Right atrium auricular region (tissue), 2 donors: ENCODE measurements around the gene NF2. TPM values are rescaled to one million over a fixed set of nuclear protein-coding genes. Genes with fewer than 3 reads are reported as not detected.

Experiments used
- DNase-seq: peaks from one replicate; pipeline ENCODE4 v3.0.0-alpha.2; 2019; ENCODE audit warnings: low spot score
- H3K27ac ChIP-seq, 2 donors: fragments of 200-600 bp; sonication (generic); 1 replicate in 1 of 2; 2 replicates in 1 of 2; pipeline ENCODE4 v1.5.1; 2016 to 2019
- H3K27me3 ChIP-seq, 2 donors: fragments of 200-600 bp; sonication (generic); one replicate each; pipeline versions ENCODE4 v1.5.1 to v1.6.0; 2017 to 2019
- H3K36me3 ChIP-seq: fragments of 200-600 bp; sonication (generic); one replicate; pipeline ENCODE4 v1.5.1; 2016
- H3K4me1 ChIP-seq, 2 donors: fragments of 200-600 bp; sonication (generic); one replicate each; pipeline versions ENCODE4 v1.5.1 to v1.6.0; 2017 to 2019
- H3K4me3 ChIP-seq, 2 donors: fragments of 200-600 bp; sonication (generic); 1 replicate in 1 of 2; 2 replicates in 1 of 2; pipeline ENCODE4 v1.5.1; 2017 to 2019; ENCODE audit warnings: mild to moderate bottlenecking in 1 of 2, moderate library complexity in 1 of 2
- H3K9me3 ChIP-seq, 2 donors: fragments of 200-600 bp; sonication (generic); one replicate each; pipeline ENCODE4 v1.5.1; 2019
- CTCF ChIP-seq, 2 donors: fragments of 200-600 bp; sonication (generic); IDR thresholded peaks; one replicate each; pipeline ENCODE4 v1.5.1; 2019; ENCODE audit warnings: antibody characterized with exemption in 2 of 2
- total RNA-seq, 2 donors: library from RNA; depleted of rRNA; stranded (reverse); fragments of >200 nt; gene quantifications; one replicate each; pipeline ENCODE4 v1.1.0, GENCODE V29; 2016

Gene NF2
- total RNA-seq, 2 donors from 2014 or later: 45.8 to 52.5 TPM

GRCh38 chr22:29691636-29692326 is 88.3 kb downstream of the NF2 start:
- Histone ChIP-seq H3K9me3 (no peaks in the 10 kb centered on the region), H3K27ac (no peak overlapping the region), H3K27me3 (no peaks in the 10 kb centered on the region), H3K4me1 (no peaks in the 10 kb centered on the region), H3K4me3 (no peak overlapping the region), H3K36me3 (peaks cover 13% of the 10 kb centered on the region)
- no peak for DNase-seq
- no peak for TF ChIP-seq CTCF (IDR thresholded peaks at IDR 0.05)

- H3K4me1 ChIP-seq: no peaks in the 10 kb centered on the region
- H3K36me3 ChIP-seq: peaks cover 13% of the 10 kb centered on the region
- H3K9me3 ChIP-seq: no peaks in the 10 kb centered on the region
- no peak overlapping the region for H3K4me3 ChIP-seq
- DNase-seq: no peak
- no peaks in the 10 kb centered on the region for H3K27me3 ChIP-seq
- H3K27ac ChIP-seq: no peak overlapping the region
- no peak for TF ChIP-seq CTCF (IDR thresholded peaks at IDR 0.05)
Measured at GRCh38 chr22:29692327-29692640, 88.9 kb downstream of the NF2 start.

GRCh38 chr22:29693161-29693560 is 89.7 kb downstream of the NF2 start:
- Histone ChIP-seq H3K4me3 (no peak overlapping the region), H3K4me1 (no peaks in the 10 kb centered on the region), H3K27me3 (no peaks in the 10 kb centered on the region), H3K36me3 (peaks cover 13% of the 10 kb centered on the region), H3K9me3 (no peaks in the 10 kb centered on the region), H3K27ac (no peak overlapping the region)
- no peak for TF ChIP-seq CTCF (IDR thresholded peaks at IDR 0.05)
- DNase-seq: no peak

GRCh38 chr22:29693671-29694070 is 90.2 kb downstream of the NF2 start:
- Histone ChIP-seq H3K4me3 (no peak overlapping the region), H3K27ac (no peak overlapping the region), H3K36me3 (peaks cover 13% of the 10 kb centered on the region), H3K4me1 (no peaks in the 10 kb centered on the region), H3K27me3 (no peaks in the 10 kb centered on the region), H3K9me3 (no peaks in the 10 kb centered on the region)
- no peak for TF ChIP-seq CTCF (IDR thresholded peaks at IDR 0.05)
- no peak for DNase-seq

GRCh38 chr22:29695129-29695926 is 91.9 kb downstream of the NF2 start:
- H3K27me3 ChIP-seq: no peaks in the 10 kb centered on the region
- no peak overlapping the region for H3K27ac ChIP-seq
- H3K4me1 ChIP-seq: no peaks in the 10 kb centered on the region
- H3K9me3 ChIP-seq: no peaks in the 10 kb centered on the region
- no peak for TF ChIP-seq CTCF (IDR thresholded peaks at IDR 0.05)
- H3K36me3 ChIP-seq: peaks cover 13% of the 10 kb centered on the region
- DNase-seq: no peak
- no peak overlapping the region for H3K4me3 ChIP-seq
